GM03348 (cell line): ENCODE results near the gene MIPEP.

ENCODE experiments used
- DNase-seq: peaks from one replicate; pipeline ENCODE4 v3.0.0; 2012; ENCODE audit warnings: low spot score

The MIPEP gene

DNA sequence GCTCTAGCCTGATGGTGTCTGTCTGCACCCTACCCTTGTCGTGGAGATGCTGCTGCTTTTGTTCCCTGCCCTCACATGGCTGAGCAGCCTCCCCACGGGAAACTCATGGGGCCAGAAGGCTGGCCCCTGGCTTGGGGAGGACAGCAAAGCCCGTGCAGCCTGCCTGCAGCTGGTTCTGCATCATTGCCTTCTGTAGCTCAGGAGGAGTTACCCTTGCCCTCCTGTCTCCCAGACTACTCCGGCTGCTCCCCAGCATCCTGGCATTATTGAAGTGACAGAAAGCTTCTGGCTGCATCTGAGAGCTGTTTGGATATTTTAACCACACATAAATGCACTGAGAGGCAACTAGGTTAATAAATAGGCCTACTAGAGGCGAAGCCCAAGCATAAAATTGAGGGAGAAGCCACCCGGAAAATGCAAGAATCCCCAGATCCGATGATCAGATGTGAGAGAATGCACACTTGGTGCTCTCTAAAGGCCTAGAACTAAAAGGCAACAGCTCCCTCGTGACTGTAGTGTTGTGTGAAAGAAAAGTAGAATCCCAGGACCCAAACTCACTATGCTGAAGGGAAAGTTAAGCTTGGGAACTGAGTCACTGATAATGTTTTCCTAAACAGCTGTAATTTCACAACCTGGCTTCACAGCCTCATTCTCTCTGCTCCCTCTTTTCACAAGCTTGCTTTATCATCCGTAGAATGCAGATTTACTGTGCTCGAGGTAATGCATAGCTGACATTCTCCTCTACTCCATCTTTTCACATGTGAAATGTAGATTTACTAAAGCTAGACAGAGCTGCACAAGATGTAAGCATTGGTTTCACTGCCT is 208.1 kb downstream of the MIPEP start:
- DNase-seq = no peak
